K562 (cell line): ENCODE measurements around the gene SYMPK.

Experiments used
- POLR2A ChIP-seq: fragments of 450-650 bp; conservative IDR thresholded peaks from 2 replicates; pipeline ENCODE4 v1.6.1; 2016
- SETDB1 ChIP-seq: IDR thresholded peaks from one replicate; pipeline ENCODE4 v1.6.1; 2012; ENCODE audit warnings: low read length, control low read depth, inconsistent platforms
- TF ChIP-seq, protein P1 (sequence below), 3 experiments: IDR thresholded peaks in 2 of 3; conservative IDR thresholded peaks in 1 of 3; 2 replicates each; pipeline ENCODE4 v1.5.1; 2011 to 2012; ENCODE audit warnings: low read length in 3 of 3, mild to moderate bottlenecking in 3 of 3, control low read depth in 2 of 3, improper control_type of control experiment in 1 of 3, inconsistent platforms in 1 of 3, low read depth in 1 of 3, mixed read lengths in 1 of 3, moderate library complexity in 1 of 3; ENCODE audit not compliant: insufficient read depth in 2 of 3
- TF ChIP-seq, protein P2 (sequence below): sonication (generic); formaldehyde crosslinking; IDR thresholded peaks from 2 replicates; pipeline ENCODE4 v1.4.0; 2020; ENCODE audit warnings: mild to moderate bottlenecking, missing genetic modification reagents

- TF ChIP-seq, protein P1, sequence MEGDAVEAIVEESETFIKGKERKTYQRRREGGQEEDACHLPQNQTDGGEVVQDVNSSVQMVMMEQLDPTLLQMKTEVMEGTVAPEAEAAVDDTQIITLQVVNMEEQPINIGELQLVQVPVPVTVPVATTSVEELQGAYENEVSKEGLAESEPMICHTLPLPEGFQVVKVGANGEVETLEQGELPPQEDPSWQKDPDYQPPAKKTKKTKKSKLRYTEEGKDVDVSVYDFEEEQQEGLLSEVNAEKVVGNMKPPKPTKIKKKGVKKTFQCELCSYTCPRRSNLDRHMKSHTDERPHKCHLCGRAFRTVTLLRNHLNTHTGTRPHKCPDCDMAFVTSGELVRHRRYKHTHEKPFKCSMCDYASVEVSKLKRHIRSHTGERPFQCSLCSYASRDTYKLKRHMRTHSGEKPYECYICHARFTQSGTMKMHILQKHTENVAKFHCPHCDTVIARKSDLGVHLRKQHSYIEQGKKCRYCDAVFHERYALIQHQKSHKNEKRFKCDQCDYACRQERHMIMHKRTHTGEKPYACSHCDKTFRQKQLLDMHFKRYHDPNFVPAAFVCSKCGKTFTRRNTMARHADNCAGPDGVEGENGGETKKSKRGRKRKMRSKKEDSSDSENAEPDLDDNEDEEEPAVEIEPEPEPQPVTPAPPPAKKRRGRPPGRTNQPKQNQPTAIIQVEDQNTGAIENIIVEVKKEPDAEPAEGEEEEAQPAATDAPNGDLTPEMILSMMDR (IDR thresholded peaks at IDR 0.05 in 2 of 3, conservative IDR thresholded peaks at IDR 0.05 in 1 of 3; ENCODE audit: insufficient read depth in 2 of 3, low read depth in 1 of 3, low read length in 3 of 3), result no peak
- TF ChIP-seq, protein P2, sequence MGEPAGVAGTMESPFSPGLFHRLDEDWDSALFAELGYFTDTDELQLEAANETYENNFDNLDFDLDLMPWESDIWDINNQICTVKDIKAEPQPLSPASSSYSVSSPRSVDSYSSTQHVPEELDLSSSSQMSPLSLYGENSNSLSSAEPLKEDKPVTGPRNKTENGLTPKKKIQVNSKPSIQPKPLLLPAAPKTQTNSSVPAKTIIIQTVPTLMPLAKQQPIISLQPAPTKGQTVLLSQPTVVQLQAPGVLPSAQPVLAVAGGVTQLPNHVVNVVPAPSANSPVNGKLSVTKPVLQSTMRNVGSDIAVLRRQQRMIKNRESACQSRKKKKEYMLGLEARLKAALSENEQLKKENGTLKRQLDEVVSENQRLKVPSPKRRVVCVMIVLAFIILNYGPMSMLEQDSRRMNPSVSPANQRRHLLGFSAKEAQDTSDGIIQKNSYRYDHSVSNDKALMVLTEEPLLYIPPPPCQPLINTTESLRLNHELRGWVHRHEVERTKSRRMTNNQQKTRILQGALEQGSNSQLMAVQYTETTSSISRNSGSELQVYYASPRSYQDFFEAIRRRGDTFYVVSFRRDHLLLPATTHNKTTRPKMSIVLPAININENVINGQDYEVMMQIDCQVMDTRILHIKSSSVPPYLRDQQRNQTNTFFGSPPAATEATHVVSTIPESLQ (CRISPR knock-in tag), result no peak
- no peak for TF ChIP-seq POLR2A
- no peak for TF ChIP-seq SETDB1
Observed at GRCh38 chr19:45820413-45821102, 42.4 kb downstream of the SYMPK start.
